ENCODE results near the gene CCM2L. TPM values are rescaled to one million over a fixed set of nuclear protein-coding genes. Genes with fewer than 3 reads are reported as not detected.

CCM2L gene
- total RNA-seq, 4 donors from 2014 or later = 0.65 to 4.4 (median 2.5) TPM

DNA sequence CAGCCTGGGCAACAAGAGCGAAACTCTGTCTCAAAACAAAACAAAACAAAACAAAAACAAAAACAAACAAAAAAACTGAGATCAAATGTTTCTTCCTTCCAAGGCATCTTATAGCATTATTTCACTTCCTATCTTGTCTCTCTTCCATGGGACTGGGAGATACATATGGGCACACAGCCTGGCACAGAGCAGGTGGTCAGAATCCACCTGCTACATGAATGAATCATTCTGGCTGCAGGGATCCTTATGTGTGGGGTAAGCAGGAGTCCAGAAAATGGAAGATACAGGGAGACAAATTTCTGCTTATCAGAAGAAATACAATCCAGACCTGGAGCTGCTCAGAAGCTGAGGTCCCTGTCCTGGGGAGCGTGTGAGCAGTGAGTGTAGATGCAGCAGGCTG, 18.2 kb upstream of the CCM2L start:
- TF ChIP-seq, protein P1, sequence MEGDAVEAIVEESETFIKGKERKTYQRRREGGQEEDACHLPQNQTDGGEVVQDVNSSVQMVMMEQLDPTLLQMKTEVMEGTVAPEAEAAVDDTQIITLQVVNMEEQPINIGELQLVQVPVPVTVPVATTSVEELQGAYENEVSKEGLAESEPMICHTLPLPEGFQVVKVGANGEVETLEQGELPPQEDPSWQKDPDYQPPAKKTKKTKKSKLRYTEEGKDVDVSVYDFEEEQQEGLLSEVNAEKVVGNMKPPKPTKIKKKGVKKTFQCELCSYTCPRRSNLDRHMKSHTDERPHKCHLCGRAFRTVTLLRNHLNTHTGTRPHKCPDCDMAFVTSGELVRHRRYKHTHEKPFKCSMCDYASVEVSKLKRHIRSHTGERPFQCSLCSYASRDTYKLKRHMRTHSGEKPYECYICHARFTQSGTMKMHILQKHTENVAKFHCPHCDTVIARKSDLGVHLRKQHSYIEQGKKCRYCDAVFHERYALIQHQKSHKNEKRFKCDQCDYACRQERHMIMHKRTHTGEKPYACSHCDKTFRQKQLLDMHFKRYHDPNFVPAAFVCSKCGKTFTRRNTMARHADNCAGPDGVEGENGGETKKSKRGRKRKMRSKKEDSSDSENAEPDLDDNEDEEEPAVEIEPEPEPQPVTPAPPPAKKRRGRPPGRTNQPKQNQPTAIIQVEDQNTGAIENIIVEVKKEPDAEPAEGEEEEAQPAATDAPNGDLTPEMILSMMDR (IDR thresholded peaks at IDR 0.05) = no peak
- TF ChIP-seq POLR2A (IDR thresholded peaks at IDR 0.05) = no peak
- no peak for DNase-seq (ENCODE audit: low spot score in 2 of 2)
- intact Hi-C loops (cut with DNase I; ENCODE audit: low total_unique reads) = no loop called here
- 89 to 90% methylated on average over 2 of the region's 2 CpGs for WGBS, 2 donors
- no peak overlapping the region for H3K4me3 ChIP-seq (ENCODE audit: low read depth, poor library complexity, severe bottlenecking)

DNA sequence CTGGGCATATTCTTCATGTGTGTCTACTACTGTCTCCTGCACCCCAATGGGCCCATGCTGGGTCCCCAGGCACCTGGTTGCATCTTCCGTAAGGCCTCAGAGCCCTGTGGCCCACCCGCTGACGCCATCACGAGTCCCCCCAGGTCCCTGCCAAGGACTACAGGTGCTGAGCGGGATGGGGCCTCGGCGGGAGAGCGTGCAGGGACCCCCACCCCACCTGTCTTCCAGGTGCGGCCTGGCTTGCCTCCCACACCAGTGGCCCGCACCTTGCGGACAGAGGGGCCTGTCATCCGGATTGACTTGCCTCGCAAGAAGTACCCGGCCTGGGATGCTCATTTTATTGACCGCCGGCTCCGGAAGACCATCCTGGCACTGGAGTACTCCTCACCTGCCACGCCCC, 13.2 kb upstream of the CCM2L start:
- TF ChIP-seq POLR2A (IDR thresholded peaks at IDR 0.05) = no peak
- TF ChIP-seq, protein P1 (IDR thresholded peaks at IDR 0.05) = no peak
- no peak for DNase-seq (ENCODE audit: low spot score in 2 of 2)
- intact Hi-C loops (cut with DNase I; ENCODE audit: low total_unique reads) = no loop called here
- no peak overlapping the region for H3K4me3 ChIP-seq (ENCODE audit: low read depth, poor library complexity, severe bottlenecking)
- WGBS, 2 donors = 93 to 98% methylated on average over 18 of the region's 18 CpGs

DNA sequence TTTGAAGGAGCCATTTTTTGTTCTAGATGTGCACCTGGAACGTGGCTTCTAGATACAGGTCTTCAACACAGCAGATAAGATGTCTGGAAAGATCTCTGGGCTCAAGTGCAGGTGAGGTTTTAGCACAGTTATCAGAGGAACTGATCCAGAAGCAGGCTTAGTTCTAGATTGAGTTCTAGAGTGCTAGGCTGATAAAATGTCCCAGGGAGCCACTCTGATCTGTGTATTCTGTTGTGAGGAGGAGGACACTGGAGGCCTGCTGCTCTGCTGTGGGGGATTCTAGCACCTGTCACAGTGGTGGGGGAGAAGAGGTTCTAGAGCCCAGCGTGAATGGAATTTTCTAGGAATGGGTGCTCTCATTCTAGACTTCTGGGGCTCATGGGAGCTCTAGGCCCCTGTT, 12.0 kb upstream of the CCM2L start:
- DNase-seq (ENCODE audit: low spot score in 2 of 2) = no peak
- H3K4me3 ChIP-seq (ENCODE audit: low read depth, poor library complexity, severe bottlenecking) = no peak overlapping the region
- 59 to 65% methylated on average over 2 of the region's 2 CpGs for WGBS, 2 donors
- TF ChIP-seq POLR2A (IDR thresholded peaks at IDR 0.05) = no peak
- TF ChIP-seq, protein P1 (IDR thresholded peaks at IDR 0.05) = no peak
- intact Hi-C loops (cut with DNase I; ENCODE audit: low total_unique reads) = no loop called here

DNA sequence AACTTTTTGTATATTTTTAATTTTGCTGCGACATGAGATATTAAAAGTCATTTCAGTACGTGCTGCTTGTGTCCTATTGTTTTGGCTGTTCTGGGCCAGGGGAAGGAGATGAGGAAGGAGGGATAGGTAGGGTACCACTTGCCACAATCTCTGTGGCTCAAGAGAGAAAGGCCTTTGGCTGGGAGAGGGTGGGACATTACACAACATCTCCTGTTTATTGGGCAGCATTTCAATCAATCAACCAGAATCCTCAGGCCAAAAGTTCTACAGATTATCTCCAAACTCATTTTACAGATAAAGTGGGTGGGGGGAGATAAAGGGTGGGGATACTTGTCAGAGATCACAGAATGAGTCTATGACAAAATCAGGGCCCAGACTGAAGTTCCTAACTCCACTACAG, 6.9 kb upstream of the CCM2L start:
- TF ChIP-seq, protein P1 (IDR thresholded peaks at IDR 0.05) = no peak
- WGBS, 2 donors = 81 to 83% methylated on average over 2 of the region's 2 CpGs
- H3K4me3 ChIP-seq (ENCODE audit: low read depth, poor library complexity, severe bottlenecking) = no peak overlapping the region
- DNase-seq (ENCODE audit: low spot score in 2 of 2) = no peak
- intact Hi-C loops (cut with DNase I; ENCODE audit: low total_unique reads) = no loop called here

DNA sequence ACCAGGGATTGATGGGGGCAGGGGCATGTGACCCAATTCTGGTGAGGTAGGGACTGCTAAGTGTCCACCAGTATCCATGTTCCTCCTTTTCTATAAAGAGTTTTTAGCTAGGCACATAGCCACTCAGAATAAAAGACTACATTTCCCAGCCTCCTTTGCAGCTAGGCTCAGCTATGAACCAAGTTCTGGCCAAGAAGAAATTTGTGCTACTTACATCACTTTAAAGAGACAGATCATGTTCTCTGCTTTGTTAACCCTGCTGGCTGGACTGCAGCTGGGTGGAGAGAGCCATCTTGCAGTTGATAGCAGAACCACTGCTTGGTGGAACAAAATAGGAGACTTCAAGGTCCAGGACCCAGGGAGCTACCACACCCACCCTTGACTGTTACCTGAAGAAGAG, 5.3 kb upstream of the CCM2L start:
- no peak overlapping the region for H3K4me3 ChIP-seq (ENCODE audit: low read depth, poor library complexity, severe bottlenecking)
- TF ChIP-seq, protein P1 (IDR thresholded peaks at IDR 0.05) = no peak
- TF ChIP-seq POLR2A (IDR thresholded peaks at IDR 0.05) = no peak
- no peak for DNase-seq (ENCODE audit: low spot score in 2 of 2)
- intact Hi-C loops (cut with DNase I; ENCODE audit: low total_unique reads) = no loop called here

DNA sequence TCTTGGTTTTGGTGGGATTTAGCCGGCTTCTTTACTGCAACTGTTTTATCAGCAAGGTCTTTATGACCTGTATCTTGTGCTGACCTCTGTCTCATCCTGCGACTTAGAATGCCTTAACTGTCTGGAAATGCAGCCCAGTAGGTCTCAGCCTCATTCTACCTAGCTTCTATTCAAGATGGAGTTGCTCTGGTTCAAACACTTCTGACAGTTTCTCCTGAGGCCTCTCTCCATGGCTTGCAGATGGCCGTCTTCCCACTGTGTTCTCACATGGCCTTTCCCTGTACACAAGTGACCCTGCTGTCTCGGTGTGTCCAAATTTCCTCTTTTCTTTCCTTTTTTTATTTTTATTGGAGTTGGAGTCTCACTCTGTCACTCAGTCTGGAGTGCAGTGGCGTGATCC, 4.2 kb upstream of the CCM2L start:
- no peak for DNase-seq (ENCODE audit: low spot score in 2 of 2)
- WGBS, 2 donors = 85 to 87% methylated on average over 5 of the region's 5 CpGs
- no peak for TF ChIP-seq POLR2A (IDR thresholded peaks at IDR 0.05)
- TF ChIP-seq, protein P1 (IDR thresholded peaks at IDR 0.05) = no peak
- intact Hi-C loops (cut with DNase I; ENCODE audit: low total_unique reads) = no loop called here
- H3K4me3 ChIP-seq (ENCODE audit: low read depth, poor library complexity, severe bottlenecking) = no peak overlapping the region

Measured in lower leg skin (tissue), 4 donors.